IMR-90 (cell line): ENCODE measurements around the gene TRIM41. TPM values are rescaled to one million over a fixed set of nuclear protein-coding genes. Genes with fewer than 3 reads are reported as not detected.

Source experiments
- ATAC-seq: fragments of 200-7000 bp; cut with Tn5 transposase; 2 replicates; pipeline ENCODE4 v1.9.1; 2020; ENCODE audit warnings: low read depth, mild to moderate bottlenecking, moderate library complexity
- BruUV-seq: library from RNA; stranded (reverse); fragments of 400-500 nt; replicated peaks from 2 replicates; lab custom pipeline; 2021; lab: Mats Ljungman, UMichigan
- CTCF ChIA-PET: fragments of 300-600 bp; formaldehyde crosslinking; extraction: SDS; loops from one replicate; lab custom pipeline; 2021; ENCODE audit warnings: antibody characterized with exemption; lab: Yijun Ruan, JAX
- POLR2A ChIA-PET: fragments of 300-600 bp; sonication (Branson Sonifier 250); formaldehyde crosslinking; loops from one replicate; lab custom pipeline; 2022; ENCODE audit warnings: antibody characterized with exemption; ENCODE audit not compliant: unreplicated experiment; lab: Charles Lee
- DNase-seq: peaks from one replicate; pipeline ENCODE4 v3.0.0; 2013
- H2AFZ ChIP-seq: replicated peaks from 2 replicates; pipeline ENCODE3; 2013; ENCODE audit warnings: low read length, mild to moderate bottlenecking; ENCODE audit not compliant: poor library complexity
- H2AK5ac ChIP-seq: 2 replicates; pipeline ENCODE4 v1.6.1; 2013; ENCODE audit warnings: low read depth, low read length, inconsistent platforms
- H2AK9ac ChIP-seq: replicated peaks from 2 replicates; pipeline ENCODE3; 2013; ENCODE audit warnings: mild to moderate bottlenecking, low read depth, low read length, moderate library complexity; ENCODE audit not compliant: poor library complexity
- H2BK120ac ChIP-seq: 2 replicates; pipeline ENCODE4 v1.6.1; 2013; ENCODE audit warnings: low read depth, low read length, inconsistent platforms
- H2BK15ac ChIP-seq: 3 replicates; pipeline ENCODE4 v1.6.1; 2013; ENCODE audit warnings: low read depth, low read length, inconsistent platforms
- H2BK20ac ChIP-seq: 2 replicates; pipeline ENCODE4 v1.6.1; 2013; ENCODE audit warnings: low read depth, mild to moderate bottlenecking, inconsistent platforms, low read length, moderate library complexity
- H2BK5ac ChIP-seq: 2 replicates; pipeline ENCODE4 v1.6.1; 2013; ENCODE audit warnings: mild to moderate bottlenecking, low read depth, low read length, inconsistent platforms; ENCODE audit not compliant: poor library complexity, severe bottlenecking
- H3K14ac ChIP-seq: replicated peaks from 2 replicates; pipeline ENCODE4 v1.6.1; 2013; ENCODE audit warnings: low read depth, low read length, inconsistent platforms
- H3K18ac ChIP-seq: 2 replicates; pipeline ENCODE4 v1.6.1; 2013; ENCODE audit warnings: low read depth, low read length, control low read depth
- H3K23ac ChIP-seq: 2 replicates; pipeline ENCODE4 v1.6.1; 2013; ENCODE audit warnings: low read depth, low read length, inconsistent platforms
- H3K27ac ChIP-seq: 2 replicates; pipeline ENCODE4 v1.5.1; 2013; ENCODE audit warnings: mild to moderate bottlenecking, control low read depth, low read length; ENCODE audit not compliant: insufficient read depth
- H3K27me3 ChIP-seq: 2 replicates; pipeline ENCODE4 v1.6.1; 2013; ENCODE audit warnings: low read length; ENCODE audit not compliant: control insufficient read depth, insufficient read depth
- H3K36me3 ChIP-seq: 2 replicates; pipeline ENCODE4 v1.6.1; 2013; ENCODE audit warnings: low read length, mixed read lengths; ENCODE audit not compliant: control insufficient read depth, insufficient read depth
- H3K4ac ChIP-seq: 2 replicates; pipeline ENCODE4 v1.6.1; 2013; ENCODE audit warnings: low read depth, low read length, inconsistent platforms
- H3K4me1 ChIP-seq: 2 replicates; pipeline ENCODE4 v1.6.1; 2013; ENCODE audit warnings: low read length, mixed read lengths; ENCODE audit not compliant: control insufficient read depth, insufficient read depth
- H3K4me2 ChIP-seq: 2 replicates; pipeline ENCODE4 v1.6.1; 2013; ENCODE audit warnings: low read depth, mild to moderate bottlenecking, control low read depth, low read length, moderate library complexity
- H3K4me3 ChIP-seq: 2 replicates; pipeline ENCODE4 v1.5.1; 2013; ENCODE audit warnings: low read depth, mild to moderate bottlenecking, control low read depth, low read length, moderate library complexity; ENCODE audit not compliant: insufficient read depth
- H3K56ac ChIP-seq: 2 replicates; pipeline ENCODE4 v1.6.1; 2013; ENCODE audit warnings: low read length, inconsistent platforms; ENCODE audit not compliant: insufficient read depth; ENCODE audit errors: extremely low read depth
- H3K79me1 ChIP-seq, 2 experiments: 2 replicates each; pipeline ENCODE4 v1.6.1; 2013; ENCODE audit warnings: low read length in 2 of 2, inconsistent platforms in 1 of 2, low read depth in 1 of 2
- H3K9ac ChIP-seq: 2 replicates; pipeline ENCODE4 v1.6.1; 2013; ENCODE audit warnings: low read depth, low read length, control low read depth
- H3K9me1 ChIP-seq: 2 replicates; pipeline ENCODE4 v1.6.1; 2013; ENCODE audit warnings: low read length, inconsistent platforms; ENCODE audit not compliant: insufficient read depth
- H3K9me3 ChIP-seq: 2 replicates; pipeline ENCODE4 v1.6.1; 2013; ENCODE audit warnings: low read length; ENCODE audit not compliant: control insufficient read depth, insufficient read depth
- H4K20me1 ChIP-seq: 2 replicates; pipeline ENCODE4 v1.6.1; 2013; ENCODE audit warnings: low read length, inconsistent platforms; ENCODE audit not compliant: insufficient read depth
- H4K5ac ChIP-seq: 2 replicates; pipeline ENCODE4 v1.6.1; 2013; ENCODE audit warnings: mild to moderate bottlenecking, low read depth, low read length, control low read depth
- H4K8ac ChIP-seq, 2 experiments: 2 replicates each; pipeline ENCODE4 v1.6.1; 2013; ENCODE audit warnings: low read depth in 2 of 2, low read length in 2 of 2, control low read depth in 1 of 2, inconsistent platforms in 1 of 2
- H4K91ac ChIP-seq: 2 replicates; pipeline ENCODE4 v1.6.1; 2013; ENCODE audit warnings: low read depth, low read length, inconsistent platforms; ENCODE audit not compliant: insufficient read depth
- BHLHE40 ChIP-seq: fragments of 150-350 bp; IDR thresholded peaks from 2 replicates; pipeline ENCODE4 v1.6.1; 2016; ENCODE audit warnings: mild to moderate bottlenecking, low read depth, low read length
- CEBPB ChIP-seq: IDR thresholded peaks from 2 replicates; pipeline ENCODE4 v1.6.1; 2012; ENCODE audit warnings: low read depth, low read length, improper control_type of control experiment
- CTCF ChIP-seq: conservative IDR thresholded peaks from 2 replicates; pipeline ENCODE4 v1.5.1; 2012; ENCODE audit warnings: mild to moderate bottlenecking, low read depth, low read length, improper control_type of control experiment
- FOS ChIP-seq: fragments of 150-350 bp; IDR thresholded peaks from 2 replicates; pipeline ENCODE4 v1.6.1; 2016; ENCODE audit warnings: low read depth, low read length
- MAFK ChIP-seq: IDR thresholded peaks from 2 replicates; pipeline ENCODE4 v1.6.1; 2012; ENCODE audit warnings: low read depth, low read length, improper control_type of control experiment
- MXI1 ChIP-seq: IDR thresholded peaks from 2 replicates; pipeline ENCODE4 v1.6.1; 2012; ENCODE audit warnings: low read depth, mild to moderate bottlenecking, low read length, moderate library complexity, borderline replicate concordance
- NFE2L2 ChIP-seq: fragments of 150-350 bp; IDR thresholded peaks from 2 replicates; pipeline ENCODE4 v1.6.1; 2016; ENCODE audit warnings: low read depth, mild to moderate bottlenecking, low read length
- RAD21 ChIP-seq: IDR thresholded peaks from 2 replicates; pipeline ENCODE4 v1.6.1; 2012; ENCODE audit warnings: low read length, improper control_type of control experiment
- RCOR1 ChIP-seq: IDR thresholded peaks from 2 replicates; pipeline ENCODE4 v1.6.1; 2012; ENCODE audit warnings: mild to moderate bottlenecking, low read length, improper control_type of control experiment; ENCODE audit not compliant: insufficient replicate concordance
- RFX5 ChIP-seq: IDR thresholded peaks from 2 replicates; pipeline ENCODE4 v1.8.0; 2012; ENCODE audit warnings: low read depth, mild to moderate bottlenecking, low read length, moderate library complexity
- SMC3 ChIP-seq: fragments of 150-350 bp; IDR thresholded peaks from 2 replicates; pipeline ENCODE4 v1.6.1; 2016; ENCODE audit warnings: low read depth, mild to moderate bottlenecking, antibody characterized with exemption, low read length, moderate library complexity
- WGBS, 2 experiments: methylation state at CpG; one replicate each; pipeline versions ENCODE4 v1.1.5 to v1.1.7; 2013; ENCODE audit warnings: missing lambda C conversion rate in 2 of 2; ENCODE audit not compliant: insufficient read length in 1 of 2; ENCODE audit errors: extremely low coverage in 2 of 2; 5-methylcytosine and 5-hydroxymethylcytosine counted together
- dilution Hi-C: fragments of 300-500 bp; cut with HindIII; formaldehyde crosslinking; loops from one replicate; pipeline ENCODE4 v1.14.3; 2018; ENCODE audit warnings: low sequenced_read_pairs; ENCODE audit not compliant: unreplicated experiment
- in situ Hi-C: fragments of 300-500 bp; cut with MboI; formaldehyde crosslinking; loops from 3 replicates; pipeline ENCODE4 v1.14.3; 2019; ENCODE audit warnings: low sequenced_read_pairs, inconsistent platforms, mixed read lengths
- intact Hi-C: fragments of 100-400 bp; cut with micrococcal nuclease; formaldehyde crosslinking; loops from 2 replicates; pipeline ENCODE4 v1.10.0; 2022
- polyA plus RNA-seq, 3 experiments: library from polyadenylated mRNA; depleted of rRNA; stranded (reverse); fragments of >200 nt; gene quantifications; 2 replicates each; pipeline ENCODE4 v1.2.3, GENCODE V29; 2012; ENCODE audit warnings: low replicate concordance in 1 of 3
- total RNA-seq: library from RNA; depleted of rRNA; stranded (reverse); fragments of >200 nt; gene quantifications from 2 replicates; pipeline ENCODE4 v1.2.3, GENCODE V29; 2012
- TF ChIP-seq, protein P1 (sequence below): fragments of 150-350 bp; IDR thresholded peaks from 2 replicates; pipeline ENCODE4 v1.6.1; 2017; ENCODE audit warnings: mild to moderate bottlenecking, antibody characterized with exemption, low read length, low read depth

The TRIM41 gene
- total and polyA plus RNA-seq, 2 of the 4 experiments (the other 2 are of a cell fraction) = 5.9 to 15.7 TPM

GRCh38 chr5:181229996-181230395, 6.9 kb downstream of the TRIM41 start:
- WGBS, 2 experiments = 90% methylated on average over 2 of the region's 13 CpGs; no CpG with 5 or more reads in 1 of the 2 experiments
- no peak for ATAC-seq
- no peak overlapping the region for H2AK9ac ChIP-seq
- no peak overlapping the region for H4K8ac ChIP-seq
- no peak overlapping the region for H3K23ac ChIP-seq
- DNase-seq = no peak
- H3K9me1 ChIP-seq = peaks cover 2% of the 10 kb centered on the region; the same call in 1 of the 2 replicates
- H2BK15ac ChIP-seq = no peak overlapping the region
- H2BK120ac ChIP-seq = no peak overlapping the region
- H3K14ac ChIP-seq = no peak overlapping the region
- H3K79me1 ChIP-seq = peaks cover 14 to 27% of the 10 kb centered on the region in 2 experiments
- H3K56ac ChIP-seq = no peak overlapping the region
- H2AFZ ChIP-seq = no peak overlapping the region
- no peak overlapping the region for H3K4me3 ChIP-seq
- no peak overlapping the region for H3K4ac ChIP-seq
- no peaks in the 10 kb centered on the region for H3K27me3 ChIP-seq
- no peak overlapping the region for H2BK5ac ChIP-seq
- H4K5ac ChIP-seq = no peak overlapping the region
- dilution Hi-C loops = no loop called here
- peaks cover 43% of the 10 kb centered on the region for H3K36me3 ChIP-seq
- CTCF ChIA-PET = no interaction called here
- H4K91ac ChIP-seq = no peak overlapping the region
- peaks cover 17% of the 10 kb centered on the region for H4K20me1 ChIP-seq
- in situ Hi-C loops = no loop called here
- no TSS peak for BruUV-seq
- no peaks in the 10 kb centered on the region for H3K9me3 ChIP-seq
- no peak overlapping the region for H3K9ac ChIP-seq
- intact Hi-C loops = no loop called here
- H3K4me2 ChIP-seq = no peak overlapping the region
- H3K27ac ChIP-seq = no peak overlapping the region
- H3K4me1 ChIP-seq = no peaks in the 10 kb centered on the region
- H2AK5ac ChIP-seq = no peak overlapping the region
- POLR2A ChIA-PET = no interaction called here
- TF ChIP-seq RCOR1 (no peak), MAFK (no peak), SMC3 (no peak), FOS (no peak), RAD21 (no peak), BHLHE40 (no peak), RFX5 (no peak), NFE2L2 (no peak), CEBPB (no peak), MXI1 (no peak), CTCF (no peak)
- TF ChIP-seq, protein P1, sequence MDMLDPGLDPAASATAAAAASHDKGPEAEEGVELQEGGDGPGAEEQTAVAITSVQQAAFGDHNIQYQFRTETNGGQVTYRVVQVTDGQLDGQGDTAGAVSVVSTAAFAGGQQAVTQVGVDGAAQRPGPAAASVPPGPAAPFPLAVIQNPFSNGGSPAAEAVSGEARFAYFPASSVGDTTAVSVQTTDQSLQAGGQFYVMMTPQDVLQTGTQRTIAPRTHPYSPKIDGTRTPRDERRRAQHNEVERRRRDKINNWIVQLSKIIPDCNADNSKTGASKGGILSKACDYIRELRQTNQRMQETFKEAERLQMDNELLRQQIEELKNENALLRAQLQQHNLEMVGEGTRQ = no peak
- no peak overlapping the region for H3K18ac ChIP-seq
- no peak overlapping the region for H2BK20ac ChIP-seq
